Measurements from ENCODE around the gene IKZF5. TPM values are rescaled to one million over a fixed set of nuclear protein-coding genes. Genes with fewer than 3 reads are reported as not detected.

IKZF5 gene
- total RNA-seq, 1 donor from 2014 or later = 2.1 TPM

- FAIRE-seq (no peak), DNase-seq (ENCODE audit: low read depth) (no peak)
- Histone ChIP-seq H3K27me3 (ENCODE audit: control insufficient read depth, insufficient read depth, low read length) (no peaks in the 10 kb centered on the region), H3K36me3 (ENCODE audit: control insufficient read depth, insufficient read depth, low read length) (no peaks in the 10 kb centered on the region), H3K4me3 (ENCODE audit: low read depth, low read length) (no peak overlapping the region)
- TF ChIP-seq CTCF (IDR thresholded peaks at IDR 0.05; ENCODE audit: insufficient read depth, low read length, severe bottlenecking) = no peak
Observed at GRCh38 chr10:123031124-123031523, 22.5 kb upstream of the IKZF5 start.

GRCh38 chr10:123027861-123028260 is 19.3 kb upstream of the IKZF5 start:
- Histone ChIP-seq H3K36me3 (ENCODE audit: control insufficient read depth, insufficient read depth, low read length) (no peaks in the 10 kb centered on the region), H3K4me3 (ENCODE audit: low read depth, low read length) (no peak overlapping the region), H3K27me3 (ENCODE audit: control insufficient read depth, insufficient read depth, low read length) (no peaks in the 10 kb centered on the region)
- TF ChIP-seq CTCF (IDR thresholded peaks at IDR 0.05; ENCODE audit: insufficient read depth, low read length, severe bottlenecking) = no peak
- FAIRE-seq = no peak
- DNase-seq (ENCODE audit: low read depth) = peak; percentile 29

GRCh38 chr10:123026302-123026701 is 17.7 kb upstream of the IKZF5 start:
- TF ChIP-seq CTCF (IDR thresholded peaks at IDR 0.05; ENCODE audit: insufficient read depth, low read length, severe bottlenecking) = no peak
- FAIRE-seq = no peak
- no peak overlapping the region for H3K4me3 ChIP-seq (ENCODE audit: low read depth, low read length)

GRCh38 chr10:123024540-123024939 is 15.9 kb upstream of the IKZF5 start:
- DNase-seq (ENCODE audit: low read depth) (no peak), FAIRE-seq (no peak)
- no peaks in the 10 kb centered on the region for H3K36me3 ChIP-seq (ENCODE audit: control insufficient read depth, insufficient read depth, low read length)
- no peak overlapping the region for H3K4me3 ChIP-seq (ENCODE audit: low read depth, low read length)
- H3K27me3 ChIP-seq (ENCODE audit: control insufficient read depth, insufficient read depth, low read length) = no peaks in the 10 kb centered on the region
- no peak for TF ChIP-seq CTCF (IDR thresholded peaks at IDR 0.05; ENCODE audit: insufficient read depth, low read length, severe bottlenecking)

More at GRCh38 chr10:123026302-123026701, 17.7 kb upstream of the IKZF5 start:
- no peaks in the 10 kb centered on the region for H3K36me3 ChIP-seq (ENCODE audit: control insufficient read depth, insufficient read depth, low read length)
- no peak for DNase-seq (ENCODE audit: low read depth)
- no peaks in the 10 kb centered on the region for H3K27me3 ChIP-seq (ENCODE audit: control insufficient read depth, insufficient read depth, low read length)

- FAIRE-seq = no peak
- H3K27me3 ChIP-seq (ENCODE audit: control insufficient read depth, insufficient read depth, low read length) = no peaks in the 10 kb centered on the region
Observed at GRCh38 chr10:123021517-123021916, 12.9 kb upstream of the IKZF5 start.

More at GRCh38 chr10:123021517-123021916, 12.9 kb upstream of the IKZF5 start:
- Histone ChIP-seq H3K4me3 (ENCODE audit: low read depth, low read length) (no peak overlapping the region), H3K36me3 (ENCODE audit: control insufficient read depth, insufficient read depth, low read length) (no peaks in the 10 kb centered on the region)
- peak; percentile 29 for DNase-seq (ENCODE audit: low read depth)
- TF ChIP-seq CTCF (IDR thresholded peaks at IDR 0.05; ENCODE audit: insufficient read depth, low read length, severe bottlenecking) = peak; percentile 39

Data from bronchial epithelial cell (primary cell).